ENCODE results near the gene RIBC2.
A peak's percentile ranks its signal among the peaks of the same experiment; 100 is the strongest.
"Not testable (repeated sequence)": the region's sequence is repeated elsewhere in the genome, so short reads cannot be mapped to it uniquely, and the experiment has no call there.

Gene RIBC2

DNA sequence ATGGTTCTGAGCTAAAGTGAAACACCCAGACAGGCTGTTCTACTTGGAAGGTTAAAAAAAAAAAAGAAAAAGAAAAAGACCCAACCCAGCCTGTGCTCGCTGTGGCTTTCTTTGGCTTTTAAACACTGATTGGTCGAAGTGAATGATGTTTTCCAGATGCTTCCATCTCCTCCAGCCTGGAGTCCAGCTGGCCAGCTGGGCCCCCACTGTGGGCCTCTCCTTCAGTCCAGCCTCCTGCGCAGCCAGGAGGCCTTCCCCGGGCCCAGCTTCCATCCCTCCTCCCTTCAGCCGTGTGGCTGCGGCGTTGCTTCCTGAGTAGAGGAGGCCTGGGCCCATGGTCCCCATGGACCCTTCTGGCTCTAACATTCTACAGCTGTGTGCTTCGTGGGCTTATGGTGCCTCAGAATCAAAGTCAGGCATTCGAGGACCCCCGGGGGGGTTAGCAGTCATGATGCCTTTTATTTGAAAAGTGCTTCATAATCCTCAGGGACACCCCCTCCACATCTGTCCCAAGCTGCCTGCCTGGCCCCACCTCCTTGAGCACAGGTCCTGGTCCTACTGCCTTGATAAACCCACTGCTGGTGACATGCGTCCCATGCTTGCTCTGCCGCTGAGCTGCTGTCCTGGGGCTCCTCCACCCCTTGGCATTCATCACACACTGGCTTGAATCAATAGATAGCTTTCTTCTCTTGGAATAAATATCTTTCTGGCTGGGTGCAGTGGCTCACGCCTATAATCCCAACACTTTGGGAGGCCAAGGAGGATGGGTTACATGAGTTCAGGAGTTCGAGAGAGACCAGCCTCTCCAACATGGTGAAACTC, 47.0 kb downstream of the RIBC2 start:
- Histone ChIP-seq H3K4me2 (ENCODE audit: low read depth, low read length) (no peak overlapping the region), H3K9me3 (replicated peaks; ENCODE audit: insufficient read depth, low read length) (no peaks in the 10 kb centered on the region), H3F3A (ENCODE audit: insufficient read depth, low read length) (no peaks in the 10 kb centered on the region), H3K79me2 (ENCODE audit: low read length) (no peaks in the 10 kb centered on the region), H3K27me3 (replicated peaks; ENCODE audit: insufficient read depth, low read length) (peaks cover 57% of the 10 kb centered on the region), H3K9me2 (replicated peaks; ENCODE audit: insufficient read depth, low read length) (no peaks in the 10 kb centered on the region), H2AFZ (ENCODE audit: low read length) (no peak overlapping the region), H3K27ac (ENCODE audit: low read length) (no peak overlapping the region), H3K4me3 (ENCODE audit: low read length) (no peak overlapping the region), H3K4me1 (ENCODE audit: low read length) (no peaks in the 10 kb centered on the region), H3K36me3 (replicated peaks; ENCODE audit: insufficient read depth, low read length) (no peaks in the 10 kb centered on the region), H4K20me1 (ENCODE audit: insufficient read depth, low read length) (no peaks in the 10 kb centered on the region), H3K9ac (ENCODE audit: low read length) (no peak overlapping the region)
- TF ChIP-seq EZH2phosphoT487 (IDR thresholded peaks at IDR 0.05; ENCODE audit: low read length), result no peak
- DNase-seq, result no peak

DNA sequence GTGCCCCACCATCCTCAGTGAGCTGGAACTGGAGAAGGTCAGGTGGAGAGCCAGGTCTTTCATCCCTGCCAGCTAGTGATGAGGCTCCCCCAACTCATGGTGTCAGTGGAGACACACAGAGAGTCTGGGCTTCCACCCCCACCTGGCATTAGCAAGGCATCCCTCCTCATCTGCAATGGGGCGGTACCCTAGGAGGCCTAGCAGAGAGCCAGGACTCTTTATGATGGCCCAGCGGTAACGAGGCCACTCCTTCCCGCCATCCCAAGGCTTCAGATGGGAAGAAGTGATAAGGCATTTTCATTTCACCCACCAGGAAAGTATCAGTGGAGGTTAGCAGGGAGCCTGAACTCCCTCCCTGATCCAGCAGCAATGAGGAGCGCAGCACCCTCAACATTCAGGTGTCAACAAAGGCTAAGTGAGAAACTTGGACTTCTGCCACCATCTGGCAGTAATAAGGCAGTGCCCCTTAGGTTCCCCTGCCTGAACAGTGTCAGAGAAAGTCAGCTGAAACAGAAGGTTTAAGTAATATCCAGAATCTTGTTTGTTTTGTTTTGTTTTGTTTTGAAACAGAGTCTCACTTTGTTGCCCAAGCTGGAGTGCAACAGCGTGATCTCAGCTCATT, 48.7 kb downstream of the RIBC2 start:
- H3K36me3 ChIP-seq (replicated peaks; ENCODE audit: insufficient read depth, low read length), result no peaks in the 10 kb centered on the region
- no peaks in the 10 kb centered on the region for H3K9me2 ChIP-seq (replicated peaks; ENCODE audit: insufficient read depth, low read length)
- no peaks in the 10 kb centered on the region for H3K79me2 ChIP-seq (ENCODE audit: low read length)
- TF ChIP-seq, protein P1, sequence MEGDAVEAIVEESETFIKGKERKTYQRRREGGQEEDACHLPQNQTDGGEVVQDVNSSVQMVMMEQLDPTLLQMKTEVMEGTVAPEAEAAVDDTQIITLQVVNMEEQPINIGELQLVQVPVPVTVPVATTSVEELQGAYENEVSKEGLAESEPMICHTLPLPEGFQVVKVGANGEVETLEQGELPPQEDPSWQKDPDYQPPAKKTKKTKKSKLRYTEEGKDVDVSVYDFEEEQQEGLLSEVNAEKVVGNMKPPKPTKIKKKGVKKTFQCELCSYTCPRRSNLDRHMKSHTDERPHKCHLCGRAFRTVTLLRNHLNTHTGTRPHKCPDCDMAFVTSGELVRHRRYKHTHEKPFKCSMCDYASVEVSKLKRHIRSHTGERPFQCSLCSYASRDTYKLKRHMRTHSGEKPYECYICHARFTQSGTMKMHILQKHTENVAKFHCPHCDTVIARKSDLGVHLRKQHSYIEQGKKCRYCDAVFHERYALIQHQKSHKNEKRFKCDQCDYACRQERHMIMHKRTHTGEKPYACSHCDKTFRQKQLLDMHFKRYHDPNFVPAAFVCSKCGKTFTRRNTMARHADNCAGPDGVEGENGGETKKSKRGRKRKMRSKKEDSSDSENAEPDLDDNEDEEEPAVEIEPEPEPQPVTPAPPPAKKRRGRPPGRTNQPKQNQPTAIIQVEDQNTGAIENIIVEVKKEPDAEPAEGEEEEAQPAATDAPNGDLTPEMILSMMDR (IDR thresholded peaks at IDR 0.05; ENCODE audit: low read length), result peak; percentile 33
- TF ChIP-seq EZH2phosphoT487 (IDR thresholded peaks at IDR 0.05; ENCODE audit: low read length), result no peak
- no peak for TF ChIP-seq EZH2 (optimal IDR thresholded peaks at IDR 0.05; ENCODE audit: low read depth, low read length)
- no peak overlapping the region for H3K9ac ChIP-seq (ENCODE audit: low read length)
- H3F3A ChIP-seq (ENCODE audit: insufficient read depth, low read length), result no peaks in the 10 kb centered on the region
- no peaks in the 10 kb centered on the region for H3K4me1 ChIP-seq (ENCODE audit: low read length)
- no peak overlapping the region for H2AFZ ChIP-seq (ENCODE audit: low read length)
- no peaks in the 10 kb centered on the region for H3K9me3 ChIP-seq (replicated peaks; ENCODE audit: insufficient read depth, low read length)
- H3K27ac ChIP-seq (ENCODE audit: low read length), result no peak overlapping the region
- no peak overlapping the region for H3K4me3 ChIP-seq (ENCODE audit: low read length)
- H4K20me1 ChIP-seq (ENCODE audit: insufficient read depth, low read length), result no peaks in the 10 kb centered on the region
- H3K27me3 ChIP-seq (replicated peaks; ENCODE audit: insufficient read depth, low read length), result peaks cover 41% of the 10 kb centered on the region
- no peak for DNase-seq
- H3K4me2 ChIP-seq (ENCODE audit: low read depth, low read length), result no peak overlapping the region

- H4K20me1 ChIP-seq (ENCODE audit: insufficient read depth, low read length); H3K4me1 ChIP-seq (ENCODE audit: low read length); H2AFZ ChIP-seq (ENCODE audit: low read length); H3K4me2 ChIP-seq (ENCODE audit: low read depth, low read length); H3K4me3 ChIP-seq (ENCODE audit: low read length); H3K36me3 ChIP-seq (replicated peaks; ENCODE audit: insufficient read depth, low read length); H3F3A ChIP-seq (ENCODE audit: insufficient read depth, low read length); H3K9me2 ChIP-seq (replicated peaks; ENCODE audit: insufficient read depth, low read length); H3K27ac ChIP-seq (ENCODE audit: low read length); H3K9ac ChIP-seq (ENCODE audit: low read length); H3K9me3 ChIP-seq (replicated peaks; ENCODE audit: insufficient read depth, low read length); H3K79me2 ChIP-seq (ENCODE audit: low read length); DNase-seq: not testable (repeated sequence)
- H3K27me3 ChIP-seq (replicated peaks; ENCODE audit: insufficient read depth, low read length), result peaks cover 39% of the 10 kb centered on the region
Observed at GRCh38 chr22:45463691-45464090, 50.2 kb downstream of the RIBC2 start.

GRCh38 chr22:45465633-45466032, 52.1 kb downstream of the RIBC2 start:
- H2AFZ ChIP-seq (ENCODE audit: low read length), result no peak overlapping the region
- no peak overlapping the region for H3K4me2 ChIP-seq (ENCODE audit: low read depth, low read length)
- no peak for DNase-seq
- no peaks in the 10 kb centered on the region for H3K36me3 ChIP-seq (replicated peaks; ENCODE audit: insufficient read depth, low read length)
- H3F3A ChIP-seq (ENCODE audit: insufficient read depth, low read length), result no peaks in the 10 kb centered on the region
- no peaks in the 10 kb centered on the region for H3K9me3 ChIP-seq (replicated peaks; ENCODE audit: insufficient read depth, low read length)
- H3K27ac ChIP-seq (ENCODE audit: low read length), result no peak overlapping the region
- H3K9ac ChIP-seq (ENCODE audit: low read length), result no peak overlapping the region
- TF ChIP-seq EZH2 (optimal IDR thresholded peaks at IDR 0.05; ENCODE audit: low read depth, low read length), result no peak
- H4K20me1 ChIP-seq (ENCODE audit: insufficient read depth, low read length), result no peaks in the 10 kb centered on the region
- no peaks in the 10 kb centered on the region for H3K9me2 ChIP-seq (replicated peaks; ENCODE audit: insufficient read depth, low read length)
- H3K4me1 ChIP-seq (ENCODE audit: low read length), result no peaks in the 10 kb centered on the region
- no peaks in the 10 kb centered on the region for H3K79me2 ChIP-seq (ENCODE audit: low read length)
- peaks cover 36% of the 10 kb centered on the region for H3K27me3 ChIP-seq (replicated peaks; ENCODE audit: insufficient read depth, low read length)
- no peak overlapping the region for H3K4me3 ChIP-seq (ENCODE audit: low read length)
